ENCODE results near the gene ZBTB39.

Gene ZBTB39

DNA sequence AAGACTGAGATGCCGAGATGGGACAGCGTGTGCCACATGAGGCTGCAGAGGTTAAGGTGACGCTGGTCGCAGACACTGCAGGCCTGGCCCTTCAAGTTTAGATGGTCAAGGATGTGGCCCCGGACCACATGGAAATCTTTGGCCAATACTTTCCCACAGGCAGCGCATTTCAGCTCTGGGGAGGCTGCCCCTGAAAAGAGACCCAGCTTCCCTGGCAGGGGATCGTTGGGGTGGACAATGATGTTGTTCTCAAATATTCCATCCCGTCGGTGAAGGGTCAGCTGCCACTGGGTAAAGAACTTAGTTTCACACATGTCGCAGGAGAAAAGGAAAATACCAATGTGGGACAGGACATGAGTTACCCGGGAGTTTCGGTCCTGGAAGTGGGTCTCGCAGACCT lies 3.0 kb downstream of the ZBTB39 start:
- no peak overlapping the region for H3K27ac ChIP-seq
- no peak for TF ChIP-seq ZFX (IDR thresholded peaks at IDR 0.05)
- TF ChIP-seq, protein P1, sequence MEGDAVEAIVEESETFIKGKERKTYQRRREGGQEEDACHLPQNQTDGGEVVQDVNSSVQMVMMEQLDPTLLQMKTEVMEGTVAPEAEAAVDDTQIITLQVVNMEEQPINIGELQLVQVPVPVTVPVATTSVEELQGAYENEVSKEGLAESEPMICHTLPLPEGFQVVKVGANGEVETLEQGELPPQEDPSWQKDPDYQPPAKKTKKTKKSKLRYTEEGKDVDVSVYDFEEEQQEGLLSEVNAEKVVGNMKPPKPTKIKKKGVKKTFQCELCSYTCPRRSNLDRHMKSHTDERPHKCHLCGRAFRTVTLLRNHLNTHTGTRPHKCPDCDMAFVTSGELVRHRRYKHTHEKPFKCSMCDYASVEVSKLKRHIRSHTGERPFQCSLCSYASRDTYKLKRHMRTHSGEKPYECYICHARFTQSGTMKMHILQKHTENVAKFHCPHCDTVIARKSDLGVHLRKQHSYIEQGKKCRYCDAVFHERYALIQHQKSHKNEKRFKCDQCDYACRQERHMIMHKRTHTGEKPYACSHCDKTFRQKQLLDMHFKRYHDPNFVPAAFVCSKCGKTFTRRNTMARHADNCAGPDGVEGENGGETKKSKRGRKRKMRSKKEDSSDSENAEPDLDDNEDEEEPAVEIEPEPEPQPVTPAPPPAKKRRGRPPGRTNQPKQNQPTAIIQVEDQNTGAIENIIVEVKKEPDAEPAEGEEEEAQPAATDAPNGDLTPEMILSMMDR (conservative IDR thresholded peaks at IDR 0.05) = no peak

GRCh38 chr12:57001448-57001906 lies 4.9 kb downstream of the ZBTB39 start:
- TF ChIP-seq ZFX (IDR thresholded peaks at IDR 0.05) = no peak
- TF ChIP-seq, protein P1 (conservative IDR thresholded peaks at IDR 0.05) = peak; percentile 93
- H3K27ac ChIP-seq = peak overlapping the region; percentile 40

GRCh38 chr12:57000393-57000792 lies 6.0 kb downstream of the ZBTB39 start:
- H3K27ac ChIP-seq = no peak overlapping the region
- TF ChIP-seq ZFX (IDR thresholded peaks at IDR 0.05) = no peak
- TF ChIP-seq, protein P1 (conservative IDR thresholded peaks at IDR 0.05) = no peak

DNA sequence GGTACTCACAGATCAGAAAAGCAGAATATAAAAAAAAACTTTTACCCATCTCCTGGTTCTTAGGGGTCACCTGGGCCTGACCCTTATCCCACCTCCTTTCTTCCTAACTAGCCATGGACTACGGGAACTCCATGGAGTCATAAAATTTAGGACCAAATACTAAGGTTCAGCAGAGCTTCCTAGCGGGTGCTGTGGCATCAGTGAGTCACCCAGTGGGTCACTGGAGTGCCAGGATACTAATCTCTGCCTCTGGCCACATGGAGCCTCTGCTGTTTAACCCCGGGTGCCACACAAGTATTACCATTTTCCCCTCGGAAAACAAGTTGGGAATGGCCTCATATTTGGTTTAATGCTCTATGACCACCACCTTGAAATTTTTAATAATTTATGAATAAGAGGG lies 6.9 kb downstream of the ZBTB39 start:
- TF ChIP-seq, protein P1 (conservative IDR thresholded peaks at IDR 0.05) = no peak
- TF ChIP-seq ZFX (IDR thresholded peaks at IDR 0.05) = no peak
- no peak overlapping the region for H3K27ac ChIP-seq

DNA sequence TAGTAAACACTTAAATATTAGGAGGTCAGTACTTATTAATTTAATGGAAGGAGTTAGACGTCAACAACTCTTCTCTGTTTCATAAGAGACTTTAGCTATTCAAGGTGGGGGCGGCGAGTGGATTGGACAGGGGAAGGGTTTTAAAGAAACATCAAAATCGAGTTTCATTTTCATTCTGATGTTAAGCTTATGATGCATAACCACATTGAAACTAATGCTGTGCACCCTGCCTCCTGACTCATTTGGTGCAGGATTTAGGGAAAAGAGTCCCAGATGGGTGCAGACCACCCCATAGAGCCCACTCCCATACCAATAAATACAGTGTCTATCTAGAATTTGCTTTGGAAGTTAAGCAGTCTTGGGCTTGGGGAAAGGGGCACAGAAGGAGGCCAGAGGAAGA lies 7.4 kb downstream of the ZBTB39 start:
- TF ChIP-seq ZFX (IDR thresholded peaks at IDR 0.05) = no peak
- TF ChIP-seq, protein P1 (conservative IDR thresholded peaks at IDR 0.05) = no peak
- H3K27ac ChIP-seq = no peak overlapping the region

GRCh38 chr12:56998316-56998715 lies 8.0 kb downstream of the ZBTB39 start:
- no peak for TF ChIP-seq ZFX (IDR thresholded peaks at IDR 0.05)
- TF ChIP-seq, protein P1 (conservative IDR thresholded peaks at IDR 0.05) = no peak
- no peak overlapping the region for H3K27ac ChIP-seq

DNA sequence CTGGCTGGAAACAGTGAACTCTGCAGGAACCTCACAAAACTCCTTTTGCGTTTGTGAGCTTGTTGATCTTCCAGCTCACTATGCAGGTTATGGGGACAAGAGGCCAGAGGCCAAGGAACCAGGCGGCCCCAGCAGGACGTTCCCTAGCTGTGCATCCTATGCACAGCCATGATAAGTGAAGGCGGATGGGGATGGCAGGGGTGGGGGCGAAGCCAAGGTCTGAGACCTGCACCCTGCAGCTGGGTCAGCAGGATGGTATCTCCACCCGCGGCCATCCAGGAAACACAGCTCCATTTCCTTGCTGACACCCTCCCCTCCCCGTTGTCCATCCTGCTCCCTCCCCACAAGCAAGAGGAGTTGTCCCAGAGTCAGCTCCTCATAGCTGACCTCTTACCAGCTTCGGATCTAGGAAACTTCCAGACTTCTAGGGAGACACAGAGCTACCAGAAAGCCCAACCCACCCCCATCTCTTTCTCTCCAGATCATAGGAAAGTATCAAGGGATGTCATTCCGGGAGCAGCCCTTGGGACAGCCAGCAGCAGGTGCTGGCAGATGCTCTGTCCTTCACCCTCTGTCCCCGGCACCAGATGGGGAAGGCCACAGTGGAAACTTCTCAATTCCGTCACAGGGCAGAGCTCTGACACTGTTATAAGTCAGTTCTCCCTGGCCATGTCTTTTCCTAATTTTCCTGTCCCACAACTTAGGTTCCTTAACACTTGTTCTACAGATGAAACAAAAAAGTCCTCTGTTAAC lies 9.4 kb downstream of the ZBTB39 start:
- TF ChIP-seq, protein P1 (conservative IDR thresholded peaks at IDR 0.05) = no peak
- no peak for TF ChIP-seq ZFX (IDR thresholded peaks at IDR 0.05)
- no peak overlapping the region for H3K27ac ChIP-seq
